GM21576 (cell line): ENCODE results near the gene CYB561.
"Not testable (repeated sequence)": the region's sequence is repeated elsewhere in the genome, so short reads cannot be mapped to it uniquely, and the experiment has no call there.

Experiments
- ATAC-seq: cut with Tn5 transposase; IDR thresholded peaks from one replicate; pipeline ENCODE4 v1.9.1; 2021; ENCODE audit warnings: mild to moderate bottlenecking, moderate library complexity; ENCODE audit not compliant: unreplicated experiment

CYB561 gene

GRCh38 chr17:63479495-63480184 is 33.5 kb upstream of the CYB561 start:
- no peak for ATAC-seq

GRCh38 chr17:63478814-63479494 is 32.8 kb upstream of the CYB561 start:
- ATAC-seq = peak; percentile 78

GRCh38 chr17:63477480-63478440 is 31.7 kb upstream of the CYB561 start:
- ATAC-seq = no peak

GRCh38 chr17:63476854-63477479 is 30.9 kb upstream of the CYB561 start, which contains the start of gene ACE:
ACE (plus strand) TSS chr17:63477061; CDS start chr17:63477095, 34 bp downstream.
- ATAC-seq = no peak

GRCh38 chr17:63476459-63476853 is 30.4 kb upstream of the CYB561 start:
- ATAC-seq = no peak

GRCh38 chr17:63475491-63476412 is 29.6 kb upstream of the CYB561 start:
- ATAC-seq = no peak

- no peak for ATAC-seq
These were observed 28.7 kb upstream of the CYB561 start for GRCh38 chr17:63474586-63475460.

- no peak for ATAC-seq
These were observed 28.1 kb upstream of the CYB561 start for GRCh38 chr17:63474174-63474573.

GRCh38 chr17:63468099-63468498 is 22.0 kb upstream of the CYB561 start:
- not testable (repeated sequence) for ATAC-seq

- ATAC-seq = no peak
These were observed 18.7 kb upstream of the CYB561 start for GRCh38 chr17:63464691-63465236.

- ATAC-seq = no peak
These were observed 17.7 kb upstream of the CYB561 start for GRCh38 chr17:63463771-63464170.

GRCh38 chr17:63460018-63460417 is 13.9 kb upstream of the CYB561 start:
- ATAC-seq = no peak

GRCh38 chr17:63458478-63458877 is 12.4 kb upstream of the CYB561 start:
- no peak for ATAC-seq

GRCh38 chr17:63455417-63455816 is 9.3 kb upstream of the CYB561 start:
- no peak for ATAC-seq

GRCh38 chr17:63454915-63455314 is 8.8 kb upstream of the CYB561 start:
- ATAC-seq = no peak

- ATAC-seq = not testable (repeated sequence)
These were observed 8.3 kb upstream of the CYB561 start for GRCh38 chr17:63454357-63454756.

GRCh38 chr17:63452962-63453551 is 7.0 kb upstream of the CYB561 start:
- no peak for ATAC-seq
